HS-27A (cell line): Measurements from ENCODE around the gene ATG16L1.
A peak's percentile ranks its signal among the peaks of the same experiment; 100 is the strongest.

ENCODE experiments used
- DNase-seq: peaks from one replicate; pipeline ENCODE4 v3.0.0-alpha.2; 2012; ENCODE audit warnings: low read depth, missing footprints

ATG16L1 gene

DNA sequence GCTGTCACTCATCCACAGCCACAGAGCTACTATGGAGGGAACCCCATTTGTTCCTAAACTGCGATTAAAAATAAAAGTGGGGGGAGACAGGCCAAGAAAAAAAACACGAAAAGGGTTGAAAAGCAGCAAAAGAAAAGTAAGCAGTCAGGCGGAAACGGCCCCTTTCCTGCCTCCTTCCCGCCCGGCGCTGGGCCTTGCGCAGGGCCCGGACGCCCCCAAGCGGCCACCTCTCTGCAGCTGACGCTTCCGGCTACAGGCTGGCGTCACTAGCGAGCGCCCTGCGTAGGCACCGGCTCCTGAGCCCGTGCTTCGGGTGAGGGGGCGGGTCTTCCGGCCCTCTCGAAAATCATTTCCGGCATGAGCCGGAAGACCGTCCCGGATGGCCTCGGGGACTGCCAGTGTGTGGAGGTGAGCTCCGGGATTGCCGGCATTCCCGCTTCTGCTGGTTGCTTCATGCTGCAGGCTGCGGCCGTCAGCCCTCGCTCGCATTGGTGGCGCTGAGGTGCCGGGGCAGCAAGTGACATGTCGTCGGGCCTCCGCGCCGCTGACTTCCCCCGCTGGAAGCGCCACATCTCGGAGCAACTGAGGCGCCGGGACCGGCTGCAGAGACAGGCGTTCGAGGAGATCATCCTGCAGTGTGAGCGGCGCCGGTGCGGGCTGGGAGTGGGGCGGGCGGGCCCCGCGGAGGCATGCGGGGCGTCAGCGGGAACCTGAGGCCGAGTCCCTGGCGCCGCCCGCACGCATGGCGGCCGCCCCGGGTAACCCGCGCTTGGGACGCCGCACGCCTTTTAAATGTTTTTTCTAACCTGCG is at the start of gene ATG16L1:
ATG16L1 (plus strand) TSS at position 368 of the 811 bp plus-strand sequence; CDS start at position 523, 155 bp downstream.
- DNase-seq: peak; percentile 20

DNA sequence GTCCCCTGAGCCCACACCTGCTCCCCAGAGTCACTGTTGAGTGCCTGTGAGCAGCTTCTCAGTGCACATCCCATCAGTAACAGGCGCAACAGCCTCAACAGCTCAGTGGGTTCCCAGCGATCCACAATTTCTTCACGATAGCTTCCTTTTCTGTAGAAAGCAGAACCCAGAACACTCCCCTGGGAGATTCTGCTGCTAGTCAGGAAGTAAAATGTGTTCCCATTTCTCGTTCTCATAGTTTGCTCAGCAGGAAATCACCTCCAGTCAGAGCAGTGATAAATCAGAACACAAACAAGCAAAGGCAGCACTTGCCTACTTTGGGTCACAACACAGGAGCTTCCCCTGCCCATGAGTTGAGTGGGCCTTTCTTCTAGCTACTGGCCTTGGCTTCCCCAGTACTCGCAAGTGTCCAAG is 48.9 kb upstream of the ATG16L1 start:
- no peak for DNase-seq

DNA sequence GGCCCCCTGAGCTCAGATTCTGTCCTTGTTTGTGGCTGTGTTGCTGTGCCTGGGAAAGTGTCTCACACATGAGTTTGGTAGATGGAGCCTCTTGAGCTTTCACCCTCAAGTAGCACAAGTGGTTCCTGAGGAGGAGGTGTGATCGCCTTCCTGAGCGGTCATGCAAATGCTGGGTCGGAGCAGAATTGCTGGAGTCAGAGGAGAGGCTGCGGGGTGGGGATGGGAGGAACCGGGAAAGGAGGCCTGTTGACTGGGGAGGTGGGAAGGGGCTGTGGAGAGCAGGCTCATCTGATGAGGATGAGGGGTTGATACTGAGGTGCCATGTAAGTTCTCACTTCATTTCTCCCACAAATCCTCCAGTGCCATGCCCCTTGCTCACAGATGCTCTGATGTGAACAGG is 48.4 kb upstream of the ATG16L1 start:
- no peak for DNase-seq

DNA sequence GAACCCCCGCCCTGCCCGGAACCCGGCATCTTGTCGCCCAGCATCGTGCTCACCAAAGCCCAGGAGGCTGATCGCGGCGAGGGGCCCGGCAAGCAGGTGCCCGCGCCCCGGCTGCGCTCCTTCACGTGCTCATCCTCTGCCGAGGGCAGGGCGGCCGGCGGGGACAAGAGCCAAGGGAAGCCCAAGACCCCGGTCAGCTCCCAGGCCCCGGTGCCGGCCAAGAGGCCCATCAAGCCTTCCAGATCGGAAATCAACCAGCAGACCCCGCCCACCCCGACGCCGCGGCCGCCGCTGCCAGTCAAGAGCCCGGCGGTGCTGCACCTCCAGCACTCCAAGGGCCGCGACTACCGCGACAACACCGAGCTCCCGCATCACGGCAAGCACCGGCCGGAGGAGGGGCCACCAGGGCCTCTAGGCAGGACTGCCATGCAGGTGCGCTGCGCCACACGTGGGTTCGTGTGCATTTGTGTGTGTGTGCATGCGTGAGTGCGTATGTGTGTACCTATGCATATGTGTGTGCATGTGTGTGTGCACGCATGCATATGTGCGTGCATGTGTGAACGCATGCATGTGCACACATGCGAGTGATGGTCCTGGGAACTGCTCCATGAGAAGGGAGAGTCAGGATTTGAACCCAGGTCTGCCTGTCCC is 47.1 kb upstream of the ATG16L1 start:
- DNase-seq: no peak

DNA sequence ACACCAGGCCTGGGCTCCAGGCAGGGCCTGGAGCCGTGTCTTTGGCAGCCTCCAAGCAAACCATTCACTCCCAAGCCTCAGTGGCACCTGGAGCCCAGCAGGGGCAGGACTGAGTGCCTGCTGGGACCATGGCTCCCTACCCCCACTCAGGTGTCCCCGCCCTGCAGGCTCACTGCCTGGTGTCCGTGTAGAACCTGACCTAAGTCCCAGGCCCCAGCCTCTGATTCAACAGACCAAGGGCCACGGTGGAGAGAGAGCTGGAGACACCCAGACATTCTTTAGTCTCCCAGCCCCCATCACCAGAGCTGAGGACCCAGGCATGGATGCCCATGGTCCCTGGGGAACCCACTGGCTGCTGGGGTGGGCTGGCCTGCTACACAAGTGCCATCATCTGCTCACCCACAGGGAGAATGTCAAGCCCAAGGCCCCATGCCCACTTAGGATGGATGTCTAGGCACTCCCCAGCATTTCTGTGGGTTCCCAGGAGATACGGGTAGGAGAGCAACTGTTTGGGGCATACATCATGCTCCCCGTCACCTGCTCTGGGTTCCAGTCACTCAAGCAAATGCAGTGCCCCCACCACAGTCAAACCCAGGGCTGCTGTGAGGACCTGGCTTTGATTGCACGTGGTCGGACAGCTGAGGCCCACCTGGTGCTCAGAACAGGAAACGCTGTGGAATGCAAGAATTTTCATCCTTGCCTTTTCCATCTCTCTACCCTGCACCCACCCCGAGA is 42.9 kb upstream of the ATG16L1 start:
- no peak for DNase-seq

DNA sequence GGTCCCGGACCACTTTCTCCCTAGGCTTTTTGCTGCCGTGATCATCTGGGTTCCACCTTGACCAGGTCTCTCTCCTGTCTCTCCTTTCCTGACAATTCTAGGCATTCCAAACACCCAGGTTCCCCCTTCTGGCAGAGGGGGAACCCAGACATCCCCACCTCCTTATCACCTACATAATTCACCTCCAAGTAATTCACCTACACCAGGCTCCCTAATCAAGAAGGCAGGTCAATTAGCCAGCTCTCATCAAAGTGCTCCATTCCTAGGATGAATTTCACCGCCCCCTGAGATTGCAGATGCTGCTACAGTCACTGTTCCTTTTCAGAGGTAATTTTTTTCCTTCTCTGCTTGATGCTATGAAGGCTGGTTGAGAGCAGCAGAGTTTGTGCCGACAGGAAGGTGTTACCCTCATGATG is 42.3 kb upstream of the ATG16L1 start:
- DNase-seq: no peak

DNA sequence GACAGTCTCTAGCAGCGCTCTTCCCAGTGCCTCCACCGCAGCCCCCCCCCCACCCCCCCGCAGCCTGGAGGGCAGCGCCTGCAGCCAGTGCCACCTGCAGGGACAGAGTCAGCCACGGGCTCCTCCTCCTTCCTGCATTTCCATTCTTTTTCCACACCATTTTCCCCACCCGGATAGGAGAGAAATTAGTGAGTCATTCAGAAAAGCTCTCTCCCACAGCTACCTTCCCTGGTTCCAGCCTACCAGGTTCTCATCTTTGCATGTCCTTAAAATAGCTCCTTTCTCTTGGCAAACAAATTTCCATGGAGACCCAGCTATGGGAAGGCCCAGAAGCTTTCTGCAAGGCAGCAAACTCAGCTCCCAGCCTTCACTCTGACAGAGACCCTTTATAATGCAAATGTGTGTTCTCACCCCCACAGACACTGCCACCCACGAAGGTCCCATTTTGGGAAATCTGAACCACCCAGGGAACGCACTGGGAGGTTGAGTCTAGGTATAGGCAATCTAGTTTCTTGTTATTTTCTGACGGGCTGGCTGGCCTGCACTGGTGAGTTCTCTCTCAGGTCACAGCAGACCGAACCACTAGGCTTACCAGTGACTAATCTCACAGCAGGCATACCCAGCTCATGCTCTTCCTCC is 41.8 kb upstream of the ATG16L1 start:
- no peak for DNase-seq

DNA sequence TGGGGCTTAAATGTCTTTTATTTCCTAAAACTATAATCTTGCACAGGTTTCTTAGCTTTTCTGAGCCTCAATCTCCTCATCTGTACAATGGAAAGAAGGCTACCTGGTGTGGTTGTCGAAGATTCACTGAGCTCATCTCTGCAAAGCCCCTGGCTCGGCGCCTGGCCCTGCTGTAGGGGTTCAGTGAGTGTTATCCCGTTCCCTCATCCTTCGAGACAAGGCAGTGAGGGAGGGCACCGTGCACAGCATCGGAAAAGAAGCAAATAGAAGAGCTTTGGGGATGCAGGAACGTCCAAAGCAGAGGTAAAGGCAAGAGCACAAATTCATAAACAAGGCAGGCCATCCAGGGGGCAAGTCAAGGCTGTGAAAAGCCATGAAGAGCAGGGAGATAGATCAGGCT is 41.2 kb upstream of the ATG16L1 start:
- no peak for DNase-seq

DNA sequence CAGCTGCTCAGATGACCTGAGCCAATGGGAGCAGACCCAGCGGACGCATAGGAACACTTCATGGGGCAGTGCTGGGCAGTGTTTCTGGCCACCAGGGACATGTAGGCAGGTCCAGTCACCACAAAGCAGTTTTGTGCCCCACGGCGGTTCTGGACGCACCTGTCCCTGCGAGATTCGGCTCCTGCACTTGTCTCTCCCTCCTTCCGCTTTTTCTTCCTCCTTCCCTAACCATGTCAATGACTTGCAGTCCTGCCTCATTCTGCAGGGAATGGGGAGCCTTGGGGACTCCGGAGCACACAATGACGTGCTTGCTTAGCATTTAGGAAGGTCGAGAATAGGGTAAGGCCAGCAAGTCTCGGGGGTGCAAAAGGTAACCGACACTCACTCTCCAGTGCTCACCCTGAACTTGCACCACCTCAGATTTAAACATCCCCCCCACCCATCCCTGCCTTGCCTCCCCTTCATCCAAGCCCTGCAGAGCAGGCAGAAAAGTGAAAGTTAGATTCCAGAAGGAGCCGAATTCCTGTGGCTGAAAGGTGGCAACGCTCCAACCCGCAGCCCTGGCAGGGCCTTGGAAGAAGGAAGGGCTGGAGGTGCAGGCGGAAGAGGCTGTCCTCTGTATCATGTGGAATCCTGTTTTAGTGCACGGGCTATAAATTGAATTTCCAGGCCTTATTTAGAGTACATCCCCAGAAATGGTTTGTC is 40.5 kb upstream of the ATG16L1 start:
- DNase-seq: peak; percentile 27

DNA sequence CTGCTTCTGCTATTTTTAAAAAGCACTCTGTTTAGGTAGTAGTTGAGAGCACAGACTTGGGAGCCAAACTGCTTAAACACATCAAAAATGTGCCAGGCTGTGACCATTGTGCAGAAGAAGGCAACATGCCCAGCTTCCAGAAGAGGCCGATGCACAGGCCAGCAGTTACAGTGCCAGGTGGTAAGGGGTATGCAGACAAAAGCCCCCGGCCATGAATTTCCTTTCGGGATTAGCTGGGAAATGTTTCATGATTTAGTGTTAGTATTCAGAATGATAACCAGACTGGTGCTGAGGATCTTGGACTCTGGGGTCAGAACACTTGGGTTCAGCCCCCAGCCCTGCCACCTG is 40.0 kb upstream of the ATG16L1 start:
- no peak for DNase-seq

DNA sequence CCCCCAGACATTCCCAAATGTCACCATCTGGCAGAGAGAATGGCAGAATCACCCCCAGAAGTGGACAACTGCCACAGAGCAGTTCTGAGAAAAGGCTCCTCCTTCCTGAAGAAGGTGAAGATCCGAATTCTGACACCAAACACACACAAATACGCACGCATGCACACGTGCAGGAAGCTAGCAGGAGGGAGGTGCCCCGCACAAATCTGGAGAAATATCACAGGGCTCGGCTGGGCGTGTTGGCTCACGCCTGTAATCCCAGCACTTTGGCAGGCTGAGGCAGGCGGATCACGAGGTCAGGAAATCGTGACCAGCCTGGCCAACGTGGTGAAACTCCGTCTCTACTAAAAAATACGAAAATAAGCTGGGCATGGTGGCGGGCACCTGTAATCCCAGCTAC is 38.5 kb upstream of the ATG16L1 start:
- DNase-seq: no peak

DNA sequence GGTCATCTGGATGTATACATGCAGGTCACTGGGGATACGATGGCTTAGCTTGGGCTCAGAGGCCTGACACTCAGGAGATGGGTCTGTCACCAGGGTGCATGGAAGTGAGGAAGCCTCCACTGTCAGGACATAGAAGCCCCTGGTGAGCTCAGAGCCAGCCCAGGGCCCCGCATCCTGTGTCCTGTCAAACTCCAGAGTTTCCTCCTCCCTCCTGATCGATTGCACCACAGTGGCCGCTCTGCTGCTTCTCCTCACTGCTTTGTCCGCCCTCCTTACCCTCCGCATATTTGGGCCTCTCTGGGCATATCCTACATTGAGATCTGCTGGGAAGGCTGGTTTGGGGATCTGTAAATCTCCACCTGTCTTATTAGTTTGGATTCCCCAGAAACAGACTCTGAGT is 37.5 kb upstream of the ATG16L1 start:
- DNase-seq: no peak

DNA sequence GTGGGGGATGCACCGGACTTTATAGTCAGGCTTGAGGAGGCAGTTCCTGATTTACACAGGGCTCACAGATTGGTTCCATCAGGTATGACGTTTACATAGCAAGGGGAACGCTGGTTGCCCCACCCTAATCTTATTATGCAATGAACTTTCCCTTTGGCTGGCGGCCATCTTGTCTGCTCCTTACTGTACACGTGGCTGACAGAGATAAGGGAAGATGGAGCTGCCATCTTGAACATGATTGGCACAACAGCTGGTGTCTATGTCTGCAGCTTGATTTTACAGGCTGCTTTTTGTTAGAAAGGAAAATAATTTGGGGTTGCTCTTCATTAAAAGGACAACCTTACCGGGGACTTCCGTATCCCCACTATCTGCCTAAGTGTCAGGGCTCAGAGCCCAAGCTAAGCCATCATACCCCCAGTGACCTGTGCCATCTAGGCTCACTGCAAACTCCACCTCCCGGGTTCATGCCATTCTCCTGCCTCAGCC is 33.5 kb upstream of the ATG16L1 start:
- no peak for DNase-seq

DNA sequence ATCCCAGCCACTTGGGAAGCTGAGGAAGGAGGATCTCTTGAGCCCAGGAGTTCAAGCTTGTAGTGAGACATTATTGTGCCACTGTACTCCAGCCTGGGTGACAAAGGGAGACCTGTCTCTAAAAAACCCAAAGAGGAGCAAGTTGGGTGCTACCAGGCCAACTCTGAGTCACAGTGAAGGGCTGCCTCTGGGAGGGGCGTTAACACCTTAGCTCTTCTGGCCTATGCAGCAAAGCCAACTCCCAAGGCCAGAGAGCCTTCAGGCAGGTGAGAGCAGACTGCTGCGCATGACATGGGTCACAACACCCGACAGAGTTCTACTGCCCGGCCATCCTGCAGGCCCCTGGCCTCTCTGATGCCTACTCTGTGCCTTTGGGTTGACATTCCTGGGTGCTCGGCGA is 32.6 kb upstream of the ATG16L1 start:
- DNase-seq: no peak

DNA sequence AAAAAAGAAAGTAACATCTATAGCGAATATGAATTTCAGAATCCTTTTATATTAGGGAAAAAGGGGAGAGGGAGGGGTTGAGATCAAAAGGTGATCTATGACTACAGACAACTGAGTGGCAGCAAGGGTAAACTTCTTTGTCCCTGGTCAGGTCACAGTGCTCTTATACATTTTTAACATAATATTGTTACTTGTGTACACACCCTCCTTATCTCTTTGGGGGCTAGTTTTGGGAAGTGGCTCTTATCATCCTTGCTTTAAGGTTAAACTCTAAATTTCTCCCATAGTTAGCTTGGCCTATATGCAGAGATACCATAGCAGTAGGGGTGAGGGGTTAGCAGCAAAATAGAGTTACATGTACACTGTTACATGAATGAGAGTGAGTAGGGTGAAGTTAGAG is 31.6 kb upstream of the ATG16L1 start:
- no peak for DNase-seq

DNA sequence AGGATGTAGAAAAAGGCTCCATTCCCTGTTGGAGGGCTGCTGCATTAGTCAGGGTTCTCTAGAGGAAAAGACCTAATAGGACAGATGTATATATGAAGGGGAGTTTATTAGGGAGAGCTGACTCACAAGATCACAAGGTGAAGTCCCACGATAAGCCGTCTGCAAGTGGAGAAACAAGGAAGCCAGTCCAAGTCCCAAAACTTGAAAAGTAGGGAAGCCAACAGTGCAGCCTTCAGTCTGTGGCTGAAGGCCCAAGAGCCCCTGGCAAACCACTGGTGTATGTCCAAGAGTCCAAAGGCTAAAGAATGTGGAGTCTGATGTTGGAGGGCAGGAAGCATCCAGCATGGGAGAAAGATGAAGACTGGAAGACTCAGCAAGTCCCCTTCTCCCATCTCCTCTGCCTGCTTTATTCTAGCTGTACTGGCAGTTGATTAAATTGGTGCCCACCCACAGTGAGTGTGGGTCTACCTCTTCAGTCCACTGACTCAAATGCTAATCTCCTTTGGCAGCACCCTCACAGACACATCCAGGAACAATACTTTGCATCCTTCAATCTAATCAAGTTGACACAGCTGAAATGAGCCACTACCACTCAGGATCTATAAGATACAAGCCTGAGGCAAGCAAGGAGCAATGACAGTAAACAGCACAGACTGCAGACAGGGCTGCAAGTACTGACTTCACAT is 30.0 kb upstream of the ATG16L1 start:
- DNase-seq: no peak

DNA sequence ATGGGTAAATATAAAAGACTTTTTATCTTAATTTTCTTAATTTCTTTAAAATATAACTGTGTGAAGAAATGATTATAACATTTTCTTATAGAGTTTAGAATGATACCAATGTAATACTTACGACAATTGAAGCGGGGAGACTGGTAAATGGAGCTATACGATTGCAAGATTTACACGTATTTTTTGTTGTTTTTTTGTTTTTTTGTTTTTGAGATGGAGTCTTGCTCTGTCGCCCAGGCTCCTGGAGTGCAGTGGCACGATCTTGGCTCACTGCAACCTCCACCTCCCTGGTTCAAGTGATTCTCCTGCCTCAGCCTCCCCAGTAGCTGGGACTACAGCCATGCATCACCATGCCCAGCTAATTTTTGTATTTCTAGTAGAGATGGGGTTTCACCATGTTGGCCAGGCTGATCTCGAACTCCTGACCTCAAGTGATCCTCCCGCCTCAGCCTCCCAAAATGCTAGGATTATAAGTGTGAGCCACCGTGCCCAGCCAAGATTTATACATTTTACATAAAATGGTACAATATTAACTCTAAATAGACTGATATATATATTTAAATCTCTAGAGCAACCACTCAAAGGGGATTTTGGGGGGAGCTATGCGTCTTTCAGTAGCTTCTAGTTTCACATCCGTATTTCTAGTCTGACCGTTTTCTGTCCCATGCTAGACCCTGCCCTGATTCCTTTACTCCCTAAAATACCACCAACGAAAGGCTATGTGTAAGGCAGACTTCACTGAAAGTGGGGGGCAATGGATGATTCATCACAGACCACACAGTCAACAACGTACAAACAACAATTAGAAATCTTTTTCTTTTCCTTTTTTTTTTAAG is 28.2 kb upstream of the ATG16L1 start:
- DNase-seq: no peak

DNA sequence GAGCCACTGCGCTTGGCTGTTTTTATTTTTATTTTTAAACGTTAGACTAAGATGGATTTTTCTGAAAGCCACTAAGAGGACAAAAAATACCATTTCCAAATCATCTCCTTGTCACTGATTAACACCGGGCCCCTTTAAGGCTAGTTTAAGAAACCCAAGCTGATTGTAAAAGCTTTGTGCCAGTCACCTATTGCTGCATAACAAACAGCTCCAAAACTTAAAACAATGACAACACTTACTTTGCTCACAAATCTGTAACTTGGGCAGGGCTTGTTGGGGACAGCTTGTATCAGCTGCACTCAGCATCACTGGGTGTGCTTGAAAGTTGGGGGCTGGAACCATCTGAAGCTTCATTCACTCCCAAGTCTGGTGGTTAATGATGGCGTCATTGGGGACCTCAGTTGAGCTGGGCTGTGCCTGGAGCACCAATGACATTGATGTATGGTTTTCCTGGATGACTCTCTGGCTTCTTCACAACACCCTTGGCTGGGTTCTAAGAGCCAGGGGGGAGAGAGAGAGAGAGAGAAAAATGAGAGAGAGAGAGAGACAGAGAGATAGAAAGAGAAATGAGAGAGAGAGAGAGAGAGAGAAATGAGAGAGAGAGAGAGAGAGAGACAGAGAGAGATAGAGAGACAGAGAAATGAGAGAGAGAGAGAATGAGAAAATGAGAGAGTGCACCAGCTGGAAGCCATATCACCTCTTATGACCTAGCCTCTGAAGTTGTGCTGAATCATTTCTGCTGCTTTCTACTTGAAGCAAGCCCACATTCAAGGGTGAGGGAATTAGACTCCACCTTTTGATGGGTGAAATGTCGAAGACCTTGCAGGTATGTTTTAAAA is 26.0 kb upstream of the ATG16L1 start:
- no peak for DNase-seq

DNA sequence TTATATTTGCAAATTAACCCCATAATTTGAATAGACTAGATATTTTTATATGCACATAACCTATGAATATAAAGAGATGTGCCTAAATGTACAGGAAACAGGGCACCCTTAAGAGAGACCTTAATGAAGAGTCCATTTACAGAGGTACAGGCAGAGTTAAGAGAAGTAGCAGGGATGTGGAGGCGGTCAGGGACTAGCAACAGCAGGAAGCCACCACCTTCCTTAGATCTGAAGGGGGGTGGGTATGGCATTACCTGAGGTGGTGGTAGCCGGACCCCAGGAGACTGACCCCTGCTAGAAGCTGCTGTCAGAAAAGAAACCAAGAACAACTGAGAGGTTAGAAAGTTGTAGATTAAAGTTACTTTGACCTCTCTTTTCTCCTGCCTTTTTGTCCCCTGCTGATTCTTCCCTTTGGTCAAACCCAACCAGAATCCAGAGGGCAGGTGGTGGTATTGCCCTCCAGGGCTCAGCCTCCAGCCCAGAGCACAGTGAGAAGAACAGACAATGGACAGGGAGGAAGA is 24.9 kb upstream of the ATG16L1 start:
- no peak for DNase-seq
